Pancreas (tissue), 10 donors: ENCODE measurements around the gene TSPEAR. TPM values are rescaled to one million over a fixed set of nuclear protein-coding genes. Genes with fewer than 3 reads are reported as not detected.

Experiments used
- ATAC-seq, 4 donors: fragments of 200-7000 bp; cut with Tn5 transposase; one replicate each; pipeline versions ENCODE4 v1.8.0 to v1.9.1; 2020; ENCODE audit warnings: mild to moderate bottlenecking in 4 of 4, moderate library complexity in 4 of 4
- DNase-seq, 6 donors: peaks; one replicate each; pipeline ENCODE4 v3.0.0-alpha.2; 2020
- FAIRE-seq: peaks from 2 replicates; lab custom pipeline; 2012; peaks lifted over from hg19 to GRCh38; lab: Jason Lieb, UNC
- H3K27ac ChIP-seq, 4 donors: fragments of 200-600 bp; sonication (generic); 1 replicate in 3 of 4; 2 replicates in 1 of 4; pipeline versions ENCODE4 v1.5.0 to v1.8.0; 2020
- H3K27me3 ChIP-seq, 4 donors: fragments of 200-600 bp; one replicate each; pipeline ENCODE4 v1.8.0; 2021
- H3K36me3 ChIP-seq, 3 donors: fragments of 200-600 bp; sonication (generic) in 1 of 3; one replicate each; pipeline versions ENCODE4 v1.5.0 to v1.8.0; 2020 to 2021
- H3K4me1 ChIP-seq, 3 donors: fragments of 200-600 bp; one replicate each; pipeline ENCODE4 v1.8.0; 2021
- H3K4me3 ChIP-seq, 4 donors: fragments of 200-600 bp; sonication (generic) in 2 of 4; one replicate each; pipeline versions ENCODE4 v1.5.0 to v1.8.0; 2020 to 2021
- H3K9me3 ChIP-seq, 4 donors: fragments of 200-600 bp; one replicate each; pipeline ENCODE4 v1.8.0; 2021
- CTCF ChIP-seq, 4 donors: fragments of 200-600 bp; sonication (generic) in 3 of 4; IDR thresholded peaks; one replicate each; pipeline versions ENCODE4 v1.5.0 to v1.8.0; 2021; ENCODE audit warnings: antibody characterized with exemption in 4 of 4
- WGBS, 2 donors: extraction: QIAGEN DNeasy Blood & Tissue Kit; methylation state at CpG; one replicate each; pipeline ENCODE4 v1.1.7; 2013; 5-methylcytosine and 5-hydroxymethylcytosine counted together
- intact Hi-C, 3 donors: fragments of 100-400 bp; cut with DNase I; formaldehyde crosslinking; loops; one replicate each; pipeline versions ENCODE4 v1.11.1 to v1.14.2; 2022
- polyA plus RNA-seq, 2 donors: library from polyadenylated mRNA; stranded (reverse); fragments of 200-250 nt; gene quantifications; one replicate each; pipeline ENCODE4 v1.2.3, GENCODE V29; 2013
- total RNA-seq, 6 donors: library from RNA; stranded (reverse); fragmentation: NEBNext Ultra II Directional in 4 of 6; extraction: Animal tissue kit (Norgen Biotek cat#: 25700) in 4 of 6; gene quantifications; one replicate each; pipeline versions ENCODE4 v1.2.1 to v1.2.4, GENCODE V29; 2021 to 2023
- donor health status: healthy with polysubstance abuse.
- donor health status: DM: no; HTN: no; CAD: no; lungs with moderate emphysema.
- donor health status: DM: no; HTN: no; CAD: no.
- donor health status: control.
- donor health status: control.
- donor health status: Bipolar disorder and iron deficiency.
- donor health status: DM: yes; HTN: yes; CAD: no.
- donor health status: DM: no; HTN: no; CAD: no.
- donor health status: DM: no; HTN: no; CAD: no.
- donor health status: DM: yes; HTN: yes; CAD: no.

TSPEAR gene
- total and polyA plus RNA-seq, 8 donors = 0.05 to 1.4 (median 0.25) TPM; not detected in 1

GRCh38 chr21:44732263-44732662, 20.9 kb upstream of the TSPEAR start:
- H3K27ac ChIP-seq = no peak overlapping the region
- no peak for TF ChIP-seq CTCF (IDR thresholded peaks at IDR 0.05)
- no peaks in the 10 kb centered on the region for H3K4me1 ChIP-seq
- intact Hi-C loops = no loop called here
- WGBS, 2 donors = 81 to 88% methylated on average over 10 of the region's 10 CpGs
- ATAC-seq (no peak), FAIRE-seq (no peak), DNase-seq (no peak)
- H3K9me3 ChIP-seq = no peaks in the 10 kb centered on the region
- H3K27me3 ChIP-seq = no peaks in the 10 kb centered on the region
- no peak overlapping the region for H3K4me3 ChIP-seq
- H3K36me3 ChIP-seq = no peaks in the 10 kb centered on the region

GRCh38 chr21:44730951-44731579, 19.7 kb upstream of the TSPEAR start:
- intact Hi-C loops = no loop called here

GRCh38 chr21:44730028-44730395, 18.6 kb upstream of the TSPEAR start:
- Histone ChIP-seq H3K9me3 (no peaks in the 10 kb centered on the region), H3K4me1 (no peaks in the 10 kb centered on the region), H3K27me3 (no peaks in the 10 kb centered on the region), H3K4me3 (no peak overlapping the region), H3K27ac (no peak overlapping the region), H3K36me3 (no peaks in the 10 kb centered on the region)
- FAIRE-seq = no peak
- WGBS, 2 donors = 66 to 78% methylated on average over 7 of the region's 7 CpGs
- no peak for DNase-seq
- intact Hi-C loops = no loop called here
- TF ChIP-seq CTCF (IDR thresholded peaks at IDR 0.05) = no peak
- ATAC-seq = no peak

More at GRCh38 chr21:44730951-44731579, 19.7 kb upstream of the TSPEAR start:
- Histone ChIP-seq H3K9me3 (no peaks in the 10 kb centered on the region), H3K27me3 (no peaks in the 10 kb centered on the region), H3K27ac (no peak overlapping the region), H3K36me3 (no peaks in the 10 kb centered on the region), H3K4me1 (no peaks in the 10 kb centered on the region), H3K4me3 (no peak overlapping the region)
- FAIRE-seq (no peak), DNase-seq (no peak), ATAC-seq (no peak)
- WGBS, 2 donors = 50 to 64% methylated on average over 9 of the region's 9 CpGs
- TF ChIP-seq CTCF (IDR thresholded peaks at IDR 0.05) = no peak

GRCh38 chr21:44729336-44730027, 18.1 kb upstream of the TSPEAR start:
- H3K4me3 ChIP-seq = no peak overlapping the region
- H3K27me3 ChIP-seq = no peaks in the 10 kb centered on the region
- no peak overlapping the region for H3K27ac ChIP-seq
- DNase-seq (peak in 1 of 6 donors; percentile 34), ATAC-seq (no peak), FAIRE-seq (no peak)
- 78 to 84% methylated on average over 22 to 23 of the region's 23 CpGs for WGBS, 2 donors
- H3K36me3 ChIP-seq = no peaks in the 10 kb centered on the region
- intact Hi-C loops = no loop called here
- H3K4me1 ChIP-seq = no peaks in the 10 kb centered on the region
- H3K9me3 ChIP-seq = no peaks in the 10 kb centered on the region
- no peak for TF ChIP-seq CTCF (IDR thresholded peaks at IDR 0.05)

GRCh38 chr21:44728716-44729115, 17.3 kb upstream of the TSPEAR start:
- no peak for FAIRE-seq
- no peaks in the 10 kb centered on the region for H3K9me3 ChIP-seq
- ATAC-seq = no peak
- peaks cover 0 to 4% (median 0%) of the 10 kb centered on the region in 4 donors for H3K27me3 ChIP-seq
- WGBS, 2 donors = 77 to 84% methylated on average over 14 of the region's 14 CpGs
- no peak overlapping the region for H3K4me3 ChIP-seq
- no peaks in the 10 kb centered on the region for H3K36me3 ChIP-seq
- DNase-seq = no peak
- no peak for TF ChIP-seq CTCF (IDR thresholded peaks at IDR 0.05)
- H3K4me1 ChIP-seq = no peaks in the 10 kb centered on the region
- intact Hi-C loops = no loop called here
- H3K27ac ChIP-seq = no peak overlapping the region
